HepG2 (cell line): ENCODE measurements around the gene PCARE. TPM values are rescaled to one million over a fixed set of nuclear protein-coding genes. Genes with fewer than 3 reads are reported as not detected.

Experiments used
- ATAC-seq: fragments of 200-7000 bp; cut with Tn5 transposase; 3 replicates; pipeline ENCODE4 v1.9.1; 2020; ENCODE audit warnings: mild to moderate bottlenecking, moderate library complexity
- BruUV-seq: library from RNA; stranded (reverse); fragments of 400-500 nt; replicated peaks from 2 replicates; lab custom pipeline; 2021; lab: Mats Ljungman, UMichigan
- CTCF ChIA-PET: fragments of 300-600 bp; formaldehyde crosslinking; extraction: SDS; loops from one replicate; lab custom pipeline; 2021; ENCODE audit warnings: low total read pairs, inconsistent platforms, low intra/inter-chr PET ratio; lab: Yijun Ruan, JAX
- POLR2A ChIA-PET: fragments of 350-600 bp; sonication (Branson Sonifier 250); formaldehyde crosslinking; loops from one replicate; lab custom pipeline; 2020; ENCODE audit warnings: antibody characterized with exemption, inconsistent platforms; lab: Yijun Ruan, JAX
- DNase-seq: peaks from one replicate; pipeline ENCODE4 v3.0.0-alpha.2; 2015; ENCODE audit warnings: low spot score
- FAIRE-seq: peaks from 3 replicates; lab custom pipeline; 2011; peaks lifted over from hg19 to GRCh38; lab: Jason Lieb, UNC
- H2AFZ ChIP-seq: one replicate; pipeline ENCODE4 v1.6.1; 2011; ENCODE audit warnings: low read length, inconsistent platforms
- H3K27ac ChIP-seq: fragments of 300-600 bp; 3 replicates; pipeline ENCODE4 v1.8.0; 2011; ENCODE audit warnings: mixed run types, mild to moderate bottlenecking, mixed read lengths, low read length, inconsistent platforms; ENCODE audit not compliant: insufficient read depth; ENCODE audit errors: extremely low read length
- H3K27me3 ChIP-seq, 2 experiments: fragments of 200-600 bp in 1 of 2; 2 replicates in 1 of 2; 3 replicates in 1 of 2; pipeline versions ENCODE4 v1.6.0 to v1.8.0; 2011; ENCODE audit warnings: low read length in 2 of 2, mild to moderate bottlenecking in 2 of 2, moderate library complexity in 2 of 2, inconsistent platforms in 1 of 2; ENCODE audit not compliant: insufficient read depth in 2 of 2, control insufficient read depth in 1 of 2
- H3K36me3 ChIP-seq, 2 experiments: fragments of 200-600 bp in 1 of 2; replicated peaks in 1 of 2; 2 replicates in 1 of 2; 3 replicates in 1 of 2; pipeline versions ENCODE4 v1.5.1 to v1.8.0; 2011; ENCODE audit warnings: low read length in 2 of 2, inconsistent platforms in 1 of 2; ENCODE audit not compliant: insufficient read depth in 2 of 2, control insufficient read depth in 1 of 2
- H3K4me1 ChIP-seq: 2 replicates; pipeline ENCODE4 v1.5.1; 2012; ENCODE audit warnings: low read length, inconsistent platforms; ENCODE audit not compliant: insufficient read depth
- H3K4me2 ChIP-seq: 2 replicates; pipeline ENCODE4 v1.6.0; 2011; ENCODE audit warnings: low read depth, low read length, inconsistent platforms
- H3K4me3 ChIP-seq, 3 experiments: fragments of 200-600 bp in 1 of 3; sonication (generic), shearing (Covaris generic) in 1 of 3; replicated peaks in 1 of 3; 2 replicates each; pipeline ENCODE4 v1.5.1; 2011 to 2016; ENCODE audit warnings: low read length in 3 of 3, inconsistent platforms in 2 of 3, low read depth in 2 of 3, mild to moderate bottlenecking in 2 of 3, control low read depth in 1 of 3, mixed read lengths in 1 of 3; ENCODE audit not compliant: insufficient read depth in 1 of 3
- H3K79me2 ChIP-seq: one replicate; pipeline ENCODE4 v1.6.1; 2011; ENCODE audit warnings: low read length, inconsistent platforms; ENCODE audit not compliant: insufficient read depth
- H3K9ac ChIP-seq: 2 replicates; pipeline ENCODE4 v1.6.0; 2011; ENCODE audit warnings: mild to moderate bottlenecking, low read depth, low read length, inconsistent platforms; ENCODE audit not compliant: insufficient read depth
- H3K9me3 ChIP-seq: 2 replicates; pipeline ENCODE4 v1.5.1; 2012; ENCODE audit warnings: mild to moderate bottlenecking, low read length
- H4K20me1 ChIP-seq: 2 replicates; pipeline ENCODE4 v1.6.0; 2011; ENCODE audit warnings: inconsistent platforms, mild to moderate bottlenecking, low read length, moderate library complexity; ENCODE audit not compliant: insufficient read depth
- AGO1 ChIP-seq: fragments of 200-400 bp; formaldehyde crosslinking; IDR thresholded peaks from 2 replicates; pipeline ENCODE4 v1.6.1; 2017; ENCODE audit warnings: mild to moderate bottlenecking, low read depth, low read length, moderate library complexity; ENCODE audit not compliant: poor library complexity, severe bottlenecking
- CEBPG ChIP-seq: IDR thresholded peaks from 2 replicates; pipeline ENCODE4 v1.6.1; 2016
- MEF2D ChIP-seq: sonication (generic); formaldehyde crosslinking; IDR thresholded peaks from 2 replicates; pipeline ENCODE4 v1.5.1; 2020; ENCODE audit warnings: mild to moderate bottlenecking, missing genetic modification reagents
- MXI1 ChIP-seq: IDR thresholded peaks from 3 replicates; pipeline ENCODE4 v1.6.1; 2012; ENCODE audit warnings: low read depth, low read length, inconsistent platforms, borderline replicate concordance
- PCBP1 ChIP-seq: fragments of 200-400 bp; formaldehyde crosslinking; IDR thresholded peaks from 2 replicates; pipeline ENCODE4 v1.6.1; 2017; ENCODE audit warnings: mild to moderate bottlenecking, low read depth, low read length, borderline replicate concordance
- POLR2A ChIP-seq, 2 experiments: IDR thresholded peaks; 2 replicates each; pipeline ENCODE4 v1.6.1; 2011; ENCODE audit warnings: low read depth in 2 of 2, low read length in 2 of 2, mild to moderate bottlenecking in 1 of 2, moderate library complexity in 1 of 2; ENCODE audit not compliant: insufficient read depth in 1 of 2
- RXRB ChIP-seq: IDR thresholded peaks from 2 replicates; pipeline ENCODE4 v1.6.1; 2016; ENCODE audit warnings: borderline replicate concordance, missing genetic modification reagents, missing compliant biosample characterization
- ZBTB44 ChIP-seq: sonication (generic); formaldehyde crosslinking; IDR thresholded peaks from 2 replicates; pipeline ENCODE4 v1.4.0; 2020; ENCODE audit warnings: missing genetic modification reagents
- ZNF563 ChIP-seq: sonication (generic); formaldehyde crosslinking; IDR thresholded peaks from 2 replicates; pipeline ENCODE4 v1.8.0; 2022; ENCODE audit warnings: mild to moderate bottlenecking, moderate library complexity, missing genetic modification reagents
- ZNF616 ChIP-seq: sonication (generic); formaldehyde crosslinking; IDR thresholded peaks from 2 replicates; pipeline ENCODE4 v1.5.0; 2020; ENCODE audit warnings: low read depth, mild to moderate bottlenecking, missing genetic modification reagents
- ZNF644 ChIP-seq: IDR thresholded peaks from 2 replicates; pipeline ENCODE4 v1.6.1; 2016; ENCODE audit warnings: low read depth
- ZNF646 ChIP-seq: sonication (generic); formaldehyde crosslinking; IDR thresholded peaks from 2 replicates; pipeline ENCODE4 v1.9.0; 2021; ENCODE audit warnings: mild to moderate bottlenecking, missing genetic modification reagents
- WGBS: methylation state at CpG from one replicate; pipeline ENCODE4 v1.1.6; 2017; ENCODE audit warnings: low lambda C conversion rate; 5-methylcytosine and 5-hydroxymethylcytosine counted together
- in situ Hi-C: cut with HindIII; loops from 2 replicates; pipeline ENCODE4 v1.10.0; 2017; ENCODE audit warnings: low pct_unique_long_range_greater_than_20kb; ENCODE audit not compliant: extremely low pct_ligation_motif_present
- intact Hi-C: fragments of 100-400 bp; cut with micrococcal nuclease; formaldehyde crosslinking; loops from one replicate; pipeline ENCODE4 v1.10.0; 2022; ENCODE audit not compliant: unreplicated experiment
- polyA plus RNA-seq, 8 experiments: library from polyadenylated mRNA; depleted of rRNA in 3 of 8; stranded (reverse) in 7 of 8; unstranded in 1 of 8; fragments of >200 nt; fragmentation: Illumina TruSeq in 4 of 8; extraction: Trizol in 4 of 8; gene quantifications; 2 replicates each; pipeline versions ENCODE4 v1.2.1 to v1.2.3, GENCODE V29; 2011 to 2016; ENCODE audit warnings: low read depth in 4 of 8, missing spikeins in 1 of 8, mixed read lengths in 1 of 8; ENCODE audit not compliant: insufficient read depth in 1 of 8
- total RNA-seq, 5 experiments: library from RNA; depleted of rRNA; stranded (reverse); fragments of >200 nt; fragmentation: Illumina TruSeq; extraction: Trizol; gene quantifications; 2 replicates each; pipeline ENCODE4 v1.2.3, GENCODE V29; 2016; ENCODE audit warnings: low read depth in 1 of 5
- TF ChIP-seq, protein P1 (sequence below): sonication (generic); formaldehyde crosslinking; IDR thresholded peaks from 2 replicates; pipeline ENCODE4 v1.5.0; 2020; ENCODE audit warnings: missing genetic modification reagents

Gene PCARE
- total and polyA plus RNA-seq, 2 of the 13 experiments (the other 11 are each of a cell fraction or from before 2014, with no cell fraction given) = not detected

DNA sequence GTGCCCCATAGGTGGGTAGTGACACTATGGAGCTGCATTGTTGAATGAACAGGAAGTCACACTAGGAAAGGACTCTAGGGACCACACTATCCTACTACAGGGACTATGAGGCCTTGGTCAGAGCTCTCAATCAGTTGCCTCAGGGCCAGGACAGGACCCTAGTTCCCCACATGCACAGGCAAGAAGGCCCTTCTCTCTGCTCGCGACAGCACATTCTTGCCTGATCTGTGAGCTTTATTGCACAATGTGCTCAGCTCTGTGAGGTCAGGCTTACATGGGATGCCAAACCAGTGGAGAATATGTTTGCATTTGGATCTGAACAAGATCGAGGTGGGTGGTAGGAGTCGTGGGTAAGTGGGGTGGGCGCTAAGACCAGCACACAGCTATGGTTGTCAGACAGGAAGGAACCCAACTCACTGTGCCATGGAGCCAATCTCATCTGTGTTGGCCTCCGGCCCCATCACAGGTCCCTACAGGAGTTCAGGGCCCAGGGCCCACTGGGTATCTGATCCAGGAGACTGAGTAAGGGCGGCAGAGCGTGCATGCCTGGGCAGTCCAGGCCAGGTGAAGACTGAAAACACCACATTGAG lies 8.0 kb downstream of the PCARE start (continued):
- TF ChIP-seq POLR2A (IDR thresholded peaks at IDR 0.05; ENCODE audit: insufficient read depth in 1 of 2, low read depth in 2 of 2, low read length in 2 of 2) (no peak), MEF2D (CRISPR knock-in tag) (no peak), ZNF644 (CRISPR knock-in tag) (no peak), CEBPG (CRISPR knock-in tag) (peak; percentile 84)
- TF ChIP-seq, all 625 proteins: peak for 3

DNA sequence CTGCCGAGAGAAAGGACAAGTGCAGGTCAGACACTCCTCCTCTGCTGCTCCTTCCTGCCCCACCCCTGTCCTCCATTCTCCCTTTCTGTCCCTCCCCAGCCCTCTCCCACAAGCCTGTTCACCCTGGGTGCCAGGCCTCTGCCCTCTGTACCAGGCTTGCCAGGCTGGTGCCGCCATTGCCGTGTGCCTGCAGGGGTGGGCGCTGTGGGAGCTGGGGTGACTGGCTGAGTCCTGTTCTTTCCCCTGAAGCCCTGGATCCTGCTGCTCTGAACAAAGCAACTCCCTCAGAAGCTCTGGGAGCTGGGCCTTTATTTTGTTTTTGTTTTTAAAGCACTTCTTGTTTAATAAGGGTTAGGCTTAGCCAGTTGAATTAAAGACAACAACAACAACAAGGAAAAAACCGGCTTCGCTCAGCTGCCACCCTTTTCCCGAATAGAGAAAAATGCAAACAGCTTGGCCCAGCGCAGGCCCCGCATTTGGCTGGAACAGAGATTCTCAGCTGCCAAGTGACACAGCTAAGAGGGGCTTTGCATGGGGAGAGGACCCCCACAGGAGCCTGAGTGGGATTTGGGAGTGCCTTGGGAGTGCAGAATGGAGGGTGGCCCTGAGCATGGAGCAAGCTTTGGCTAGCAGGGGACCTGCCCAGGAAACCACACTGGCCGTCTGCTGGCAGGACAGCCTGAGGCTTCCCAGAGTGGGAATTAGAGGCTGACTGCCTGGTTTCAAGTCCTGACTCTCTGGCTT lies 9.1 kb downstream of the PCARE start:
- ATAC-seq (peak; percentile 15; the same call in 1 of the 3 replicates), DNase-seq (no peak), FAIRE-seq (no peak)
- no peak overlapping the region for H3K27ac ChIP-seq
- in situ Hi-C loops (no loop called here), intact Hi-C loops (no loop called here)
- no peaks in the 10 kb centered on the region for H3K9me3 ChIP-seq
- no peaks in the 10 kb centered on the region for H3K4me1 ChIP-seq
- H3K27me3 ChIP-seq = peaks cover 2 to 51% of the 10 kb centered on the region in 2 experiments; a peak in 3 of 5 replicates
- BruUV-seq = no TSS peak
- no peak overlapping the region for H3K4me3 ChIP-seq
- no peak overlapping the region for H2AFZ ChIP-seq
- CTCF ChIA-PET = no interaction called here
- H3K79me2 ChIP-seq = no peaks in the 10 kb centered on the region
- H4K20me1 ChIP-seq = no peaks in the 10 kb centered on the region
- H3K4me2 ChIP-seq = no peak overlapping the region
- H3K9ac ChIP-seq = no peak overlapping the region
- 51% methylated on average over 10 of the region's 10 CpGs for WGBS
- no peaks in the 10 kb centered on the region for H3K36me3 ChIP-seq
- POLR2A ChIA-PET = no interaction called here
- no peak for TF ChIP-seq ZNF563 (CRISPR knock-in tag)
- no peak for TF ChIP-seq MXI1
- TF ChIP-seq, protein P1, sequence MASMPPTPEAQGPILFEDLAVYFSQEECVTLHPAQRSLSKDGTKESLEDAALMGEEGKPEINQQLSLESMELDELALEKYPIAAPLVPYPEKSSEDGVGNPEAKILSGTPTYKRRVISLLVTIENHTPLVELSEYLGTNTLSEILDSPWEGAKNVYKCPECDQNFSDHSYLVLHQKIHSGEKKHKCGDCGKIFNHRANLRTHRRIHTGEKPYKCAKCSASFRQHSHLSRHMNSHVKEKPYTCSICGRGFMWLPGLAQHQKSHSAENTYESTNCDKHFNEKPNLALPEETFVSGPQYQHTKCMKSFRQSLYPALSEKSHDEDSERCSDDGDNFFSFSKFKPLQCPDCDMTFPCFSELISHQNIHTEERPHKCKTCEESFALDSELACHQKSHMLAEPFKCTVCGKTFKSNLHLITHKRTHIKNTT (CRISPR knock-in tag) = no peak
- no peak for TF ChIP-seq AGO1
- no peak for TF ChIP-seq PCBP1
- no peak for TF ChIP-seq RXRB
- no peak for TF ChIP-seq ZNF616 (CRISPR knock-in tag)
- TF ChIP-seq ZNF646 (CRISPR knock-in tag) = no peak
- TF ChIP-seq ZBTB44 (CRISPR knock-in tag) = no peak
